OCI-LY7 (cell line): ENCODE measurements around the gene RUFY2. TPM values are rescaled to one million over a fixed set of nuclear protein-coding genes. Genes with fewer than 3 reads are reported as not detected.

Source experiments
- BruUV-seq: library from RNA; stranded (reverse); fragments of 400-500 nt; replicated peaks from 2 replicates; lab custom pipeline; 2021; lab: Mats Ljungman, UMichigan
- CTCF ChIA-PET: fragments of 300-600 bp; sonication (Branson Sonifier 250); formaldehyde crosslinking; loops from one replicate; lab custom pipeline; 2022; ENCODE audit warnings: antibody characterized with exemption; ENCODE audit not compliant: unreplicated experiment; lab: Charles Lee
- POLR2A ChIA-PET: fragments of 300-600 bp; sonication (Branson Sonifier 250); formaldehyde crosslinking; loops from one replicate; lab custom pipeline; 2022; ENCODE audit warnings: antibody characterized with exemption; lab: Charles Lee
- DNase-seq: peaks from one replicate; pipeline ENCODE4 v3.0.0-alpha.2; 2015; ENCODE audit warnings: low spot score
- H2AFZ ChIP-seq: fragments of 200-600 bp; sonication (generic), shearing (Covaris generic); 2 replicates; pipeline ENCODE4 v1.6.1; 2014; ENCODE audit warnings: mild to moderate bottlenecking, antibody characterized with exemption, low read length, moderate library complexity
- H3K27ac ChIP-seq: fragments of 200-600 bp; sonication (generic); 2 replicates; pipeline ENCODE4 v1.5.1; 2014; ENCODE audit warnings: mixed run types, low read depth, mild to moderate bottlenecking, moderate library complexity, low read length, inconsistent platforms; ENCODE audit not compliant: poor library complexity, severe bottlenecking
- H3K36me3 ChIP-seq: fragments of 200-600 bp; sonication (generic); 2 replicates; pipeline ENCODE4 v1.6.1; 2014; ENCODE audit warnings: mild to moderate bottlenecking, antibody characterized with exemption, low read length, moderate library complexity, mixed read lengths; ENCODE audit not compliant: insufficient read depth
- H3K4me1 ChIP-seq: fragments of 200-600 bp; sonication (generic); 2 replicates; pipeline ENCODE4 v1.5.1; 2014; ENCODE audit warnings: mild to moderate bottlenecking, low read length; ENCODE audit not compliant: insufficient read depth, poor library complexity, severe bottlenecking
- H3K4me2 ChIP-seq: fragments of 200-600 bp; sonication (generic); 2 replicates; pipeline ENCODE4 v1.6.1; 2014; ENCODE audit warnings: mild to moderate bottlenecking, low read length
- H3K4me3 ChIP-seq: fragments of 200-600 bp; sonication (generic); 2 replicates; pipeline ENCODE4 v1.5.1; 2014; ENCODE audit warnings: mild to moderate bottlenecking, low read depth, low read length; ENCODE audit not compliant: poor library complexity, severe bottlenecking
- H3K79me2 ChIP-seq: fragments of 200-600 bp; sonication (generic); 2 replicates; pipeline ENCODE4 v1.6.1; 2016; ENCODE audit warnings: low read depth, mild to moderate bottlenecking, low read length, moderate library complexity, mixed read lengths; ENCODE audit not compliant: insufficient read depth
- H3K9me2 ChIP-seq: fragments of 200-600 bp; sonication (generic); 2 replicates; pipeline ENCODE4 v1.6.1; 2016; ENCODE audit warnings: mild to moderate bottlenecking, low read length, mixed read lengths; ENCODE audit not compliant: insufficient read depth
- H3K9me3 ChIP-seq: fragments of 200-600 bp; sonication (generic); 2 replicates; pipeline ENCODE4 v1.6.1; 2014; ENCODE audit warnings: mild to moderate bottlenecking, mixed run types, low read length, mixed read lengths
- H4K20me1 ChIP-seq: fragments of 200-600 bp; sonication (generic); 2 replicates; pipeline ENCODE4 v1.6.1; 2014; ENCODE audit warnings: mild to moderate bottlenecking, antibody characterized with exemption, low read length, moderate library complexity, mixed read lengths; ENCODE audit not compliant: insufficient read depth
- EZH2phosphoT487 ChIP-seq: fragments of 200-600 bp; sonication (generic); IDR thresholded peaks from 2 replicates; pipeline ENCODE4 v1.6.1; 2018; ENCODE audit warnings: low read depth, borderline replicate concordance, mild to moderate bottlenecking, mixed run types, antibody characterized with exemption, low read length, moderate library complexity, mixed read lengths
- intact Hi-C: fragments of 100-400 bp; cut with micrococcal nuclease; formaldehyde crosslinking; loops from one replicate; pipeline ENCODE4 v1.10.0; 2022; ENCODE audit not compliant: unreplicated experiment
- total RNA-seq, 2 experiments: library from RNA; depleted of rRNA in 1 of 2; stranded (reverse); fragments of >200 nt in 1 of 2; shearing (Covaris generic) in 1 of 2; gene quantifications; 2 replicates each; pipeline ENCODE4 v1.2.3, GENCODE V29; 2014 to 2022
- TF ChIP-seq, protein P1 (sequence below): fragments of 200-600 bp; sonication (generic); conservative IDR thresholded peaks from 2 replicates; pipeline ENCODE4 v1.5.1; 2014; ENCODE audit warnings: mild to moderate bottlenecking, antibody characterized with exemption, low read length, moderate library complexity, mixed read lengths

The RUFY2 gene
- total RNA-seq, 2 experiments from 2014 or later, result 16.3 to 17.4 TPM

DNA sequence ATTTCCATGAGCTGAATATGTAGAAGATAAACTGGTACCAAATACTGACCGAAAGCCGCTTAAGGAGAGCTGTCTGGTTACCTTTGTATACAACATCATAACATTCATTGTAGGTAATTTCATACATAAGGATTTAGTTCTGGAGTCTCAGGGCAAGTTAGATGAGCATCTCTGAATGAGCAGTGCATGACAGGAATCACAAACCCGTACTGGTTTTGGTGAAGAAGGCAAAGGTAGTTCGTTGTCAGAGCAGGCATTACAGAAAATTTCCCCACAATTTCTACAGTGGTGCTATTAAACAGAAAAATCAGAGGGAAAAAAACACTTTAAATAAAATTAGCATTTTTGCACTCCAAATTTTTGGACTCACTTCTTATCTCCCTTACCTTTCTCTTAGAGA, 61.5 kb downstream of the RUFY2 start:
- TF ChIP-seq EZH2phosphoT487, result no peak
- TF ChIP-seq, protein P1, sequence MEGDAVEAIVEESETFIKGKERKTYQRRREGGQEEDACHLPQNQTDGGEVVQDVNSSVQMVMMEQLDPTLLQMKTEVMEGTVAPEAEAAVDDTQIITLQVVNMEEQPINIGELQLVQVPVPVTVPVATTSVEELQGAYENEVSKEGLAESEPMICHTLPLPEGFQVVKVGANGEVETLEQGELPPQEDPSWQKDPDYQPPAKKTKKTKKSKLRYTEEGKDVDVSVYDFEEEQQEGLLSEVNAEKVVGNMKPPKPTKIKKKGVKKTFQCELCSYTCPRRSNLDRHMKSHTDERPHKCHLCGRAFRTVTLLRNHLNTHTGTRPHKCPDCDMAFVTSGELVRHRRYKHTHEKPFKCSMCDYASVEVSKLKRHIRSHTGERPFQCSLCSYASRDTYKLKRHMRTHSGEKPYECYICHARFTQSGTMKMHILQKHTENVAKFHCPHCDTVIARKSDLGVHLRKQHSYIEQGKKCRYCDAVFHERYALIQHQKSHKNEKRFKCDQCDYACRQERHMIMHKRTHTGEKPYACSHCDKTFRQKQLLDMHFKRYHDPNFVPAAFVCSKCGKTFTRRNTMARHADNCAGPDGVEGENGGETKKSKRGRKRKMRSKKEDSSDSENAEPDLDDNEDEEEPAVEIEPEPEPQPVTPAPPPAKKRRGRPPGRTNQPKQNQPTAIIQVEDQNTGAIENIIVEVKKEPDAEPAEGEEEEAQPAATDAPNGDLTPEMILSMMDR, result no peak
- Histone ChIP-seq H3K9me2 (no peaks in the 10 kb centered on the region), H4K20me1 (peaks cover 13% of the 10 kb centered on the region; the same call in 1 of the 2 replicates), H2AFZ (no peak overlapping the region), H3K27ac (no peak overlapping the region), H3K9me3 (no peaks in the 10 kb centered on the region; the same call in 1 of the 2 replicates), H3K4me1 (no peaks in the 10 kb centered on the region), H3K4me2 (no peak overlapping the region), H3K79me2 (peaks cover 26% of the 10 kb centered on the region; the same call in 1 of the 2 replicates), H3K36me3 (peaks cover 80% of the 10 kb centered on the region), H3K4me3 (no peak overlapping the region)
- no peak for DNase-seq
- POLR2A ChIA-PET, result interaction anchor here (1.1 to 1.2 kb wide), 3 partner anchors 10 to 14 kb away, joined by 3 to 5 read pairs (median 3); partner anchors contain the start of gene HNRNPH3
- CTCF ChIA-PET, result no interaction called here
- intact Hi-C loops, result no loop called here
- no TSS peak for BruUV-seq

DNA sequence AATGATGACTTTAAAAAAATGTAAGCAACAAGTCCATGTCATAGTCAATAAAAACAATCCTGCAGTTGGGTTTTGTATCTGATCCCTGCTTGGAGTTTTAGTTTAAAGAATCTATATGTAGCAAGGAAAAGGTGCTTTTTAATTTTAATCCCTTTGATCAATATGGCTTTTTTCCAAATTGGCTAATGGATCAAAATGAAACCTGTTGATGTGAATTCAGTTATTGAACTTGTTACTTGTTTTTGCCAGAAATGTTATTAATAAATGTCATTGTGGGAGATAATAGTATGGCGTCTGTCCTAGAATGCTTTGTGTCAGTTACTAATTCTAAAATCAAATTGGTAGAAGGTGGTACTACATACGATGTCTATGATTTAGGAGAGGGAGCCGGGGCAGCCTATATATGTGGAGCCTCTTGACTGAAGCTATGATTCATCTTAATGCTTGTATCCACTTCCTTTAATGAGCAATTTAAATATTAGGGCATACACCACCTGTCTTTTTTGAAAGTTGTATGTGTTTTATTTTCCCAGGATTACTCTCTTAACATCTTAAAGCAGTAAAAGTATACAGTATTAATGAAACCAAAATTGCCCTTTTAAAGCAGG, 64.1 kb downstream of the RUFY2 start:
- ChIA-PET POLR2A (interaction anchor here (0.6 kb wide), 1 partner anchor 12 kb away, joined by 3 read pairs; no protein-coding TSS in a partner anchor), CTCF (no interaction called here)
- H3K9me3 ChIP-seq, result no peaks in the 10 kb centered on the region; the same call in 1 of the 2 replicates
- no peaks in the 10 kb centered on the region for H3K9me2 ChIP-seq
- BruUV-seq, result no TSS peak
- no peak for TF ChIP-seq EZH2phosphoT487
- TF ChIP-seq, protein P1, result no peak
- DNase-seq, result no peak
- intact Hi-C loops, result no loop called here
- H4K20me1 ChIP-seq, result peaks cover 27% of the 10 kb centered on the region
- H3K79me2 ChIP-seq, result peaks cover 52% of the 10 kb centered on the region
- H3K4me2 ChIP-seq, result no peak overlapping the region
- H3K4me1 ChIP-seq, result no peaks in the 10 kb centered on the region
- no peak overlapping the region for H2AFZ ChIP-seq
- no peak overlapping the region for H3K4me3 ChIP-seq
- peaks cover 97% of the 10 kb centered on the region for H3K36me3 ChIP-seq
- H3K27ac ChIP-seq, result no peak overlapping the region

DNA sequence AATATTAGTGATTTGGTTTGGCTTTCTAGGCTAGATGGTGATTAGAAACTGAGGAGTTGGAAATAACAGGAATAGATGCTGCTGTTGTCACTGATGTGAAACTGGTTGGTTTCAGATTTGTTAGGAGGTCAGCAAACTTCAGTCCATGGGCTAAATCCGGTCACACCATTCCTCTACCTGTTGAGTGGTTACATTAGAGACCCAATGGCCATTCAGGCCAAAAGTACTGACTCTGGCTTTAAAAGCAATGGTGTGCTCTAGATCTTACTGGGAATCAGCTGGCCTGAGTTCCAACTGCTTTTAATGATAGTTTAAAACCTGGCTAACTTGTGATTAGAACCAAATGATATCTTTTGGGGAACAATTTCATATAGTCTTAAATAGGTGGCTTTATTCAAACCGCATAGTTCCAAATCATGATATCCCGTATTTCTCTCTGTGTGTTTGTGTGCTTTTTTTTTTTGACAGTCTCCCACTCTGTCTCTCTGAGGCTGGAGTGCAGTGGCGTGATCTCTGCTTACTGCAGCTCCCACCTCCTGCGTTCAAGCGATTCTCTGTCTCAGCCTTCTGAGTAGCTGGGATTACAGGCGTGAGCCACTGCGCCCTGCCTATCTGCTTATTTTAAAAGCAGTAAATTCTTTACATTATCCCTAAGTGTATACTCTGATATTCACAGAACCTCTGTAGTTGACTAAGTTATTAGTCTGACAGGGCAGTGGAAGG, 66.6 kb downstream of the RUFY2 start:
- no peak overlapping the region for H3K27ac ChIP-seq
- no peak for DNase-seq
- H3K4me1 ChIP-seq, result peaks cover 24% of the 10 kb centered on the region
- ChIA-PET CTCF (no interaction called here), POLR2A (interaction anchor here (0.6 kb wide), 1 partner anchor 112 kb away, joined by 3 read pairs; no protein-coding TSS in a partner anchor)
- intact Hi-C loops, result no loop called here
- no peaks in the 10 kb centered on the region for H3K9me3 ChIP-seq
- no peak overlapping the region for H2AFZ ChIP-seq
- BruUV-seq, result no TSS peak
- peaks cover 100% of the 10 kb centered on the region for H3K36me3 ChIP-seq
- no peak overlapping the region for H3K4me2 ChIP-seq
- H3K4me3 ChIP-seq, result no peak overlapping the region
- no peak for TF ChIP-seq EZH2phosphoT487
- TF ChIP-seq, protein P1, result no peak
- H3K9me2 ChIP-seq, result no peaks in the 10 kb centered on the region
- H3K79me2 ChIP-seq, result peaks cover 77% of the 10 kb centered on the region
- H4K20me1 ChIP-seq, result peaks cover 50% of the 10 kb centered on the region
